Measurements from ENCODE around the gene GNG7.

- TF ChIP-seq EZH2 (optimal IDR thresholded peaks at IDR 0.05; ENCODE audit: low read depth, low read length) (no peak), CTCF (IDR thresholded peaks at IDR 0.05; ENCODE audit: low read length) (no peak), EZH2phosphoT487 (IDR thresholded peaks at IDR 0.05; ENCODE audit: low read length) (no peak)
Measured at GRCh38 chr19:2538096-2538757, 164.3 kb downstream of the GNG7 start.

Measured in MM.1S (cell line).